ENCODE data around the gene RBCK1.
"Not testable (repeated sequence)": the region's sequence is repeated elsewhere in the genome, so short reads cannot be mapped to it uniquely, and the experiment has no call there.

Gene RBCK1

GRCh38 chr20:370977-371754, 36.9 kb upstream of the RBCK1 start:
- H3K4me1 Mint-ChIP-seq (ENCODE audit: low read depth) = peaks cover 41% of the 10 kb centered on the region
- no peak overlapping the region for H3K27ac Mint-ChIP-seq
- no peak overlapping the region for H3K4me3 Mint-ChIP-seq
- no peaks in the 10 kb centered on the region for H3K9me3 Mint-ChIP-seq
- no peaks in the 10 kb centered on the region for H3K27me3 Mint-ChIP-seq (ENCODE audit: low read depth)
- peaks cover 3% of the 10 kb centered on the region for H3K36me3 Mint-ChIP-seq (ENCODE audit: low read depth)

- Mint-ChIP-seq H3K9me3 (no peaks in the 10 kb centered on the region), H3K27ac (no peak overlapping the region), H3K4me3 (no peak overlapping the region), H3K36me3 (ENCODE audit: low read depth) (peaks cover 3% of the 10 kb centered on the region), H3K27me3 (ENCODE audit: low read depth) (no peaks in the 10 kb centered on the region), H3K4me1 (ENCODE audit: low read depth) (peaks cover 37% of the 10 kb centered on the region)
Observed at GRCh38 chr20:371755-372542, 36.1 kb upstream of the RBCK1 start.

GRCh38 chr20:372543-373082, 35.5 kb upstream of the RBCK1 start:
- H3K27ac Mint-ChIP-seq; H3K27me3 Mint-ChIP-seq (ENCODE audit: low read depth); H3K9me3 Mint-ChIP-seq; H3K36me3 Mint-ChIP-seq (ENCODE audit: low read depth); H3K4me3 Mint-ChIP-seq: not testable (repeated sequence)
- H3K4me1 Mint-ChIP-seq (ENCODE audit: low read depth) = peaks cover 33% of the 10 kb centered on the region

GRCh38 chr20:373171-373890, 34.8 kb upstream of the RBCK1 start:
- no peaks in the 10 kb centered on the region for H3K9me3 Mint-ChIP-seq
- no peaks in the 10 kb centered on the region for H3K27me3 Mint-ChIP-seq (ENCODE audit: low read depth)
- no peak overlapping the region for H3K4me3 Mint-ChIP-seq
- peaks cover 3% of the 10 kb centered on the region for H3K36me3 Mint-ChIP-seq (ENCODE audit: low read depth)
- peaks cover 33% of the 10 kb centered on the region for H3K4me1 Mint-ChIP-seq (ENCODE audit: low read depth)
- H3K27ac Mint-ChIP-seq = peak overlapping the region; percentile 11

GRCh38 chr20:375265-375889, 32.7 kb upstream of the RBCK1 start:
- H3K9me3 Mint-ChIP-seq = no peaks in the 10 kb centered on the region
- H3K36me3 Mint-ChIP-seq (ENCODE audit: low read depth) = no peaks in the 10 kb centered on the region
- no peak overlapping the region for H3K27ac Mint-ChIP-seq
- H3K27me3 Mint-ChIP-seq (ENCODE audit: low read depth) = no peaks in the 10 kb centered on the region
- no peak overlapping the region for H3K4me3 Mint-ChIP-seq
- peaks cover 26% of the 10 kb centered on the region for H3K4me1 Mint-ChIP-seq (ENCODE audit: low read depth)

GRCh38 chr20:376089-376488, 32.0 kb upstream of the RBCK1 start:
- Mint-ChIP-seq H3K4me1 (ENCODE audit: low read depth) (peaks cover 26% of the 10 kb centered on the region), H3K27me3 (ENCODE audit: low read depth) (no peaks in the 10 kb centered on the region), H3K9me3 (no peaks in the 10 kb centered on the region), H3K4me3 (no peak overlapping the region), H3K36me3 (ENCODE audit: low read depth) (no peaks in the 10 kb centered on the region), H3K27ac (no peak overlapping the region)

GRCh38 chr20:376750-377149, 31.3 kb upstream of the RBCK1 start:
- no peak overlapping the region for H3K27ac Mint-ChIP-seq
- no peak overlapping the region for H3K4me3 Mint-ChIP-seq
- peaks cover 21% of the 10 kb centered on the region for H3K4me1 Mint-ChIP-seq (ENCODE audit: low read depth)
- no peaks in the 10 kb centered on the region for H3K36me3 Mint-ChIP-seq (ENCODE audit: low read depth)
- no peaks in the 10 kb centered on the region for H3K27me3 Mint-ChIP-seq (ENCODE audit: low read depth)
- no peaks in the 10 kb centered on the region for H3K9me3 Mint-ChIP-seq

GRCh38 chr20:377578-377977, 30.5 kb upstream of the RBCK1 start:
- H3K9me3 Mint-ChIP-seq; H3K27ac Mint-ChIP-seq; H3K4me3 Mint-ChIP-seq; H3K27me3 Mint-ChIP-seq (ENCODE audit: low read depth); H3K36me3 Mint-ChIP-seq (ENCODE audit: low read depth): not testable (repeated sequence)
- H3K4me1 Mint-ChIP-seq (ENCODE audit: low read depth) = peaks cover 18% of the 10 kb centered on the region

GRCh38 chr20:378961-379336, 29.1 kb upstream of the RBCK1 start:
- Mint-ChIP-seq H3K4me1 (ENCODE audit: low read depth) (peaks cover 17% of the 10 kb centered on the region), H3K27ac (no peak overlapping the region), H3K9me3 (no peaks in the 10 kb centered on the region), H3K36me3 (ENCODE audit: low read depth) (peaks cover 3% of the 10 kb centered on the region), H3K27me3 (ENCODE audit: low read depth) (no peaks in the 10 kb centered on the region), H3K4me3 (no peak overlapping the region)

- Mint-ChIP-seq H3K27me3 (ENCODE audit: low read depth) (no peaks in the 10 kb centered on the region), H3K4me1 (ENCODE audit: low read depth) (peaks cover 19% of the 10 kb centered on the region), H3K4me3 (peak overlapping the region; percentile 92), H3K27ac (peak overlapping the region; percentile 92), H3K9me3 (no peaks in the 10 kb centered on the region), H3K36me3 (ENCODE audit: low read depth) (peaks cover 9% of the 10 kb centered on the region)
Observed at GRCh38 chr20:380763-381580, 27.1 kb upstream of the RBCK1 start.

- peak overlapping the region; percentile 76 for H3K4me3 Mint-ChIP-seq
- peaks cover 9% of the 10 kb centered on the region for H3K36me3 Mint-ChIP-seq (ENCODE audit: low read depth)
- H3K27ac Mint-ChIP-seq = peak overlapping the region; percentile 77
- no peaks in the 10 kb centered on the region for H3K27me3 Mint-ChIP-seq (ENCODE audit: low read depth)
- H3K4me1 Mint-ChIP-seq (ENCODE audit: low read depth) = peaks cover 19% of the 10 kb centered on the region
- no peaks in the 10 kb centered on the region for H3K9me3 Mint-ChIP-seq
Observed at GRCh38 chr20:381581-382290, 26.4 kb upstream of the RBCK1 start.

GRCh38 chr20:382291-383115, 25.6 kb upstream of the RBCK1 start:
- H3K27ac Mint-ChIP-seq = peak overlapping the region; percentile 41
- H3K36me3 Mint-ChIP-seq (ENCODE audit: low read depth) = peaks cover 11% of the 10 kb centered on the region
- H3K4me1 Mint-ChIP-seq (ENCODE audit: low read depth) = peaks cover 19% of the 10 kb centered on the region
- no peaks in the 10 kb centered on the region for H3K9me3 Mint-ChIP-seq
- H3K27me3 Mint-ChIP-seq (ENCODE audit: low read depth) = no peaks in the 10 kb centered on the region
- H3K4me3 Mint-ChIP-seq = peak overlapping the region; percentile 76
